ENCODE results near the gene TTC22.

TTC22 gene

DNA sequence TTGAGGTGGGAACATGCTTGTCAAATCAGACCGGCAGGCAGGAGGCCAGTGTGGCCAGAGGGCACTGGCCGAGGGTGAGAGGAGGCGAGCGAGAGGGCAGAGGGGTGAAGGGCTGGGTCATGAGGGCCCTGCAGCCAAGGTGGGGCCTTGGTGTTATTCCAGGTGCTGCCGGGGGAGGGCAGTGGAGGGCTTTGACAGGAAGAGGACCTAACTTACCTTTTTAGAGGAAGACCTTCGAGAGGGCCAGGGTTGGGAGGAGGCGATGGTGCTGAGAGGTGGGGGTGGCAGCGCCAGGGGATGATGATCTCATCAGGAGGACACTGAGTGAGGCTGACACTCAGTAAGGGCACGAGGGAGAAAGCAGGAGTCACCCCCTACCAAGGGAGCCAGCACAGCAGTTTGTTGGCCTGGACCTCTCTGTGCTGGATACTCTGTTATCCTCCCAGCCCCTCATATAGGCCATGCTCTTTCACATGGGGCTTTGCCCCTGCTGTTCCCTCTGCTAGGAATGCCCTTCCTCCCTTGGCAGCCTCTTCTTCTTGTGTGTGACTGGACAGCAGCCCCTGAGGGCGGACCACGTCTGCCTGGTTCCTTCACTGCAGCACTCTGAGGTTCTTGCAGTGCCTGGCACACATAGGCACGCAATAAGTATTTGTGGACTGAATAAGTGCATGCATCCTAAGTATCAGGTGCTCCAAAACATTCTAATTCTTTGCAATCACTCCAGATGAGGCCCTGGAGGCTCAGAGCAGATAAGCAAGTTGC, 7.5 kb upstream of the TTC22 start:
- DNase-seq (ENCODE audit: low read depth), result no peak

GRCh38 chr1:54807756-54808155, 6.6 kb upstream of the TTC22 start:
- no peak for DNase-seq (ENCODE audit: low read depth)

GRCh38 chr1:54806931-54807611, 5.9 kb upstream of the TTC22 start:
- DNase-seq (ENCODE audit: low read depth), result no peak

DNA sequence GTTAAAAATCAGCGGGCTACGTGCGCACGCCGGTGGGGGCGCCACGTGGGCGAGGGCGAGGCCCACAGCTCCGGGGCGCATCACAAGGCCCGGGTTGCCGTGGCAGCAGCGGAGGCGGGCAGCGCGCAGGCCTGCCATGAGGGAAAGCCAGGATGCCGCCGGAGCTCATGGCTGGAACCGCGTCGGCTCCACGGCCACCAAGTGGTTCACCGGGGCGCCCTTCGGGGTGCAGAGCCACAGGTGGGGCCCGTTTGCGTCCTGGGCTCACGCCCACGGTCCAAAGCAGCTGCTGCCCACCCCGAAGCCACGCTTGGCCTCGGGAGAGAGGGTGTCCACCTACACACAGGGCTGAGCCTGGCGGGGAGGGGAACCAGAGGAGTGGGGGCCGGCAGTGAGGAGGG, 4.9 kb upstream of the TTC22 start:
- DNase-seq (ENCODE audit: low read depth), result no peak

DNA sequence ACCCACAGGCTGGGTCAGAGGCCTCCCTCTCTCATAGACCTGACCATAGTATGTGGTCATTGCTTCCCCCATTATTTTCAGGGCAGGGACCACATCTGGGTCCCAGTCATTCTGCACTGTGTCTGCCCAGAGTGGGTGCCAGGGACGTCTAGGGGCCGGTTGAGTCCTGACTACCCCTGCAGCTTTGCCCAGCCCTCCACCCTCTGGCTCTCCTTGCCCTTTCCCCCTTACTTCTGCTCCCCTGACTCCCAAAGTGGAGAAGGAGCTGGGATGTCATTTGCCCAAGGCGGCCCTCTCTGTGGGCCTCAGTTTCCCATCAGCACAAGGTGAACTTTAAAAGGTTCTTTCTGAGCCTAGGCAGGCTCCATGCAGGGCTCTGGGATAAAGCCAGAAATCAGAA, 4.3 kb upstream of the TTC22 start:
- no peak for DNase-seq (ENCODE audit: low read depth)

DNA sequence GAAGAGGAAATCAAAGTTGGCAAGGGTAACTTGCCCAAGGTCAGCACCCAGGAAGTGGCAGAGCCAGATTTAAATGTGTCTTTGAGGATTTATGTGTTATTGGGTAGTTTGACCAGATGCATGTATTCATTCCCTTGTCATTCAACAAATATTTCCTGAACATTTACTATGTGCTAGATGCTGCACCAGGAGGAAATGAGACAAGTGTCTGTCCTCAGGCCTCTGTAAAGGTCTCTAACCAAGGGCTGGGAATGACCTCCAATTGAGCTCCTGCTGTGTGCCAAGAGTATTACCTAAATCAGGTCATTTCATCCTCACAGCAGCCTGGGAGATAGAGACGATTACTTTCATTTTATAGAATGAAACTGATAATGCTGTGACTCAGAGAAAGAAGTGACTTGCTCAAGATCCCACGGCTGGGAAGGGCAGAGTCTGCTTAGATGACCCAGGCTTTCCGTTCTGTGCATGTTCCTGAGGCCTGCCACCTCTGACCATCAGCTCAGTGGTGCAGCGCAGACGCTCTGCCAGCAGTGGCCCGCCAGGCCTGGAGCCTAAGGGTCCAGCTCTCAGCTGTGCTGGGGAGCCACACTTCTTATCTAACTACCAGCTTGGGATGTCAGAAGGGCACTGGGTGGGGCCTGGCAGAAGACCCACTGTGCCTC, 3.5 kb upstream of the TTC22 start:
- no peak for DNase-seq (ENCODE audit: low read depth)

DNA sequence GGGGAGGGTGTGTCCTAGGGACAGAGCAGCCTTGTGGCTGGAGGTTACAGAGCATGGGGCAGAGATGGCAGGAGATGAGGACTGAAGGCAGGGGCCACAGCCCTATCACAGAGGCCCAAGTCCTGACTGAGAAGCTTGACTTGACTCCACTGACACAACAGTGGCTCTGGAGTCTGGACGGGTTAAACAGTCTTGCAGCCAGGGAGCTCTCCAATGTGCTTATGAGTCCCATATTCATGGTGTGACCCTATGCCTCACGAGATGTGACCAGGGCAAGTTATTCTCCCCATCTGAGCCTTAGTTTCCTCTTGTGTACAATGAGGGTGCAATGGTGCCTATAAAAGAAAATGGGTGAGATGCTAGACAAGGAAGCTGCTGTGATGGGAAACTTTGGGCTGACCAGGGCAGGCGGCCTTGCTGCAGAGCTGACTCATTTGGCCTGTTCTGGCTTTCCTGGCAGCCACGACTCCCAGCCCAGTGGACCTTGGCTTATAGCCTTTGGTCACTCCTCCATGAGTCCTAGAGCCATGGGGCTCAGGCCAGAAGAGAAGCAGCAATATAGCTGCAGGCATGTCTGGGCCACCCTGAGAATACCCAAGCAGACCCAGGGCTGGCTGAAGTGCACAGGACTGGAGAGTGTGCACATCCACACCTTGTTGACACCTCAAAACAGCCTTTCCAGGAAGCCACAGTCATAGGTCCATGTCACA, 2.8 kb upstream of the TTC22 start:
- no peak for DNase-seq (ENCODE audit: low read depth)

- DNase-seq (ENCODE audit: low read depth), result no peak
Observed at GRCh38 chr1:54800041-54800898, 853 bp downstream of the TTC22 start.

GRCh38 chr1:54798769-54799641, 2.1 kb downstream of the TTC22 start:
- no peak for DNase-seq (ENCODE audit: low read depth)

- no peak for DNase-seq (ENCODE audit: low read depth)
Observed at GRCh38 chr1:54798206-54798605, 2.9 kb downstream of the TTC22 start.

DNA sequence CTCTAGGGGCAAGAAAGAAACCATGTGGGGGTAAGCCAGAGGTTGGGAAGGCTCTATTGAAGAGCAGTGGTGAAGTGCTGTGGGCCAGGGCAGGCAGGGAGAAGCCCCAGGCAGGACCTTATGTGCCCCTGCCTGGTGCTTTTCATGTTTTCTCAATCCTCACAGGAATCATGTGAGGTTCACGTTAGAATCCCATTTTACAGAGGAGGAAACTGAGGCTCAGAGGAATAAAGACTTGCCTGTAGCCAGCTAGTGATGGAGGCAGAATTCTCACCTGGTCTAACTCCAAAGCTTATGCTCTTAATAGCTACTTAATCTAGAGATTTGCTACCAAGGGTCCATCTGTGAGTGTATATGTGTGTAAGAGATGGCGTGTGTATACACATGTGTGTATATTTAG, 4.2 kb downstream of the TTC22 start:
- no peak for DNase-seq (ENCODE audit: low read depth)

DNA sequence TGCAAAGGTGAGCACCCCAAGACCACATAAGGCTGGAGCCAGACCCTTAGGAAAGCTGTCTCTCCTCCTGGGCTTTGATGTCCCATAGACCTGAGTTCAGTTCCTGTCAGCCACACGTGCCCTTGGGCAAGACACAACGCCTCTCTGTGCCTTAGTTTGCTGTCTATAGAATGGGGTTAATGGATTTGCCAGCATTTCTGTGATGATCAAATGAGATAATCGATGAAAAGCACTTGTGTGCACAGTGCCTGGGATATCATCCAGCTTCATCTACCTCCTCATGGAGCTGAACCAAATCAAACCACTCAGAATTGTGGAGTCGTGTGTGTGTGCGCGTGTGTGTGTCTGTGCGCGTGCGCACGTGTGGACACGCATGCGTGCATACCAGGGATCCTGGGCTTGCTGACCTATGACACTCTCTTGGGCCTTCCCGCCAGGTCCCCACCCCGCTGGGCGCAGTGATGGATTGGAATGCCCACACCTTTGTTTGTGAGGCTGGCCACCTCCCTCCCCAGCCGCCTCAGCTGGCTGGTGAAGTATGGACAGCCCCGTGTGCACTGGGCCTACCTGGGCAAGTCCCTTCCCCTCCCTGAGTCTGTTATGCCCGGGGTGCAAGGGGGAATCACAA, 5.2 kb downstream of the TTC22 start:
- no peak for DNase-seq (ENCODE audit: low read depth)

DNA sequence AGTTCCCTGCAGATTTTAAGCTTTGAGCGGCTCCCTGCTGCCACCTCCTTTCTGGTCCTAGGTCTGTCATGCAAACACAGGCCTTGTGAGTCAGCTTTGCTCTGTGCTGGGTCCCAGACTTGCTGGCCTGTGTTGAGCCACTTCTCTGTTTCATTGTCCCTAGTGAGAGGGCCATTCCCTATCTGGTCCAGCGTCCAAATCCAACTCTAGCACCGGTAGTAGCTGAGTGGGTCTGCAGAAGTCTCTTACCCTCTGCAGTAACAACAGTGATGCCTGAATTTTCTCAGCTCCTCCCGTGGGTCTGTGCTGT, 5.8 kb downstream of the TTC22 start:
- DNase-seq (ENCODE audit: low read depth), result no peak

- no peak for DNase-seq (ENCODE audit: low read depth)
Observed at GRCh38 chr1:54794451-54795355, 6.4 kb downstream of the TTC22 start.

DNA sequence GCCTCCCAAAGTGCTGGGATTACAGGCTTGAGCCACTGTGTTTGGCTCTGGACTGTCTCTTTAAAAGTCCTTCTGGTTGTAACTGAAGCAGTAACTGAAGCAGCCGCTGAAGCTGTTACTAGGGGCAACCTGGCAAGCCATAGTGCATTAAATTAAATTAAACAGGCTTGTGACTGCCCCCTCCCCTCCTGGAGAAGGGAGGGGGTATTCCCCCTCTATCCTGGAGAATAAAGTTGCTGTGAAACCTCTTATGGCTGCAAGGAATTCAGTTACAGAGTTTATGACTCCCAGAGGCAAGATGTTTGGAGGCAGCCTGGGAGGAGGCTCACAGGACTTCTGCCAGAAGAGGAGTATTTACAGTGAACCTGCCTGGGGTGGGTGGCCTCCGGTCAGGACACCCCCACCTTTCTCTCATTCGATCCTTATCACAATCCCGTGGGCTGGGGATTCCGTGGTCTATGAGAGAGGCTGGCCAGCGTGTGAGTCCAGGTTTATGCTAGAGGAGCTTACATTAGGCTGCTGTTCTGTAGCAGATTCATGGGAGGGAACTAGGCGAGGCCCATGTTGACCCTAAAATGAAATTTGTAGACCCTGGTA, 8.3 kb downstream of the TTC22 start:
- DNase-seq (ENCODE audit: low read depth), result no peak

GRCh38 chr1:54791880-54792522, 9.1 kb downstream of the TTC22 start:
- DNase-seq (ENCODE audit: low read depth), result no peak

DNA sequence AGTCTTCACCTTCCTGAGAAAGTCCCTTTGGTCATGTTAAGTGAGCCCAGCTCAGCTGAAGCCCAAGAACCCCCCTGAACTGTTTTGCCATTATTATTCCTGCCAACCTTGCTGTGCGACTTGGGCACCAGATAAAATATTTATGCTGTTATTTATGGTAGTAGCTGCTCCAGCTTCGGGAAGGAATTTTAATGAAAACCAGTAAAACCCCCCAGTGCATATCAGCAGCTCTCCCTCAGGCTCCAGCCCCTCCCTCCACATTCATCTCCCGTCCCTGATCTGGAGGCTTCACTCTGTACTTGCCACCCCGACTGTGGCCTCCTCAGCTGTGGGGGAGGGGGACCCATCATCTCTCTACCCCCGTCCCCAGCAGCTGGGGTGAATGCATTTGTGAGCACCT, 12.7 kb downstream of the TTC22 start:
- no peak for DNase-seq (ENCODE audit: low read depth)

GRCh38 chr1:54787604-54788003, 13.5 kb downstream of the TTC22 start:
- no peak for DNase-seq (ENCODE audit: low read depth)
